ENCODE measurements around the gene TRAF2. TPM values are rescaled to one million over a fixed set of nuclear protein-coding genes. Genes with fewer than 3 reads are reported as not detected.

The TRAF2 gene
- total RNA-seq, 4 donors from 2014 or later = 2.9 to 7.7 (median 6.1) TPM

- TF ChIP-seq CTCF (IDR thresholded peaks at IDR 0.05; ENCODE audit: low read depth) = no peak
These were observed 29.7 kb upstream of the TRAF2 start for GRCh38 chr9:136856541-136857141.

DNA sequence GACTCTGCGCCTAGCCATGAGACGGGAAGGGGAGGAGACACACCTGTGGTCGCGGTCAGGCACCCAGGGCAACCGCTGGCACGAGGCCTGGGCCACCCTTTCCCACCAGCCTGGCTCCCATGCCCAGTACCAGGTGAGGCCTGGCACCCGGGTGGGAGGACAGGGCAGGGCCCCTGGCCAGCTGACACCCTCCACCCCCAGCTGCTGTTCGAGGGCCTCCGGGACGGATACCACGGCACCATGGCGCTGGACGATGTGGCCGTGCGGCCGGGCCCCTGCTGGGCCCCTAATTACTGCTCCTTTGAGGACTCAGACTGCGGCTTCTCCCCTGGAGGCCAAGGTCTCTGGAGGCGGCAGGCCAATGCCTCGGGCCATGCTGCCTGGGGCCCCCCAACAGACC, 29.1 kb upstream of the TRAF2 start:
- no peak for TF ChIP-seq CTCF (IDR thresholded peaks at IDR 0.05; ENCODE audit: low read depth)

- no peak for TF ChIP-seq CTCF (IDR thresholded peaks at IDR 0.05; ENCODE audit: low read depth)
These were observed 28.5 kb upstream of the TRAF2 start for GRCh38 chr9:136857581-136858412.

DNA sequence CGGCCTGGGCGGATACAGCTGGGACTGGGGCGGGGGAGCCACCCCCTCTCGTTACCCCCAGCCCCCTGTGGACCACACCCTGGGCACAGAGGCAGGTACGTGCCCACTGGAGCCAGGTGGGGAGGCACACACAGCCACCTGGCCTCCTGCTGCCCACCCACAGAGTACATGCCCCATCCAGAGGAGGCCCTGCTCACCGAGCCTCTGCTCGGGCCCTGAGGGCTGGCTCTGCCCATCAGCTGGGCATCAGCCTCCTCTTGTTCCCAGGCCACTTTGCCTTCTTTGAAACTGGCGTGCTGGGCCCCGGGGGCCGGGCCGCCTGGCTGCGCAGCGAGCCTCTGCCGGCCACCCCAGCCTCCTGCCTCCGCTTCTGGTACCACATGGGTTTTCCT, 27.9 kb upstream of the TRAF2 start:
- TF ChIP-seq CTCF (IDR thresholded peaks at IDR 0.05; ENCODE audit: low read depth) = no peak

DNA sequence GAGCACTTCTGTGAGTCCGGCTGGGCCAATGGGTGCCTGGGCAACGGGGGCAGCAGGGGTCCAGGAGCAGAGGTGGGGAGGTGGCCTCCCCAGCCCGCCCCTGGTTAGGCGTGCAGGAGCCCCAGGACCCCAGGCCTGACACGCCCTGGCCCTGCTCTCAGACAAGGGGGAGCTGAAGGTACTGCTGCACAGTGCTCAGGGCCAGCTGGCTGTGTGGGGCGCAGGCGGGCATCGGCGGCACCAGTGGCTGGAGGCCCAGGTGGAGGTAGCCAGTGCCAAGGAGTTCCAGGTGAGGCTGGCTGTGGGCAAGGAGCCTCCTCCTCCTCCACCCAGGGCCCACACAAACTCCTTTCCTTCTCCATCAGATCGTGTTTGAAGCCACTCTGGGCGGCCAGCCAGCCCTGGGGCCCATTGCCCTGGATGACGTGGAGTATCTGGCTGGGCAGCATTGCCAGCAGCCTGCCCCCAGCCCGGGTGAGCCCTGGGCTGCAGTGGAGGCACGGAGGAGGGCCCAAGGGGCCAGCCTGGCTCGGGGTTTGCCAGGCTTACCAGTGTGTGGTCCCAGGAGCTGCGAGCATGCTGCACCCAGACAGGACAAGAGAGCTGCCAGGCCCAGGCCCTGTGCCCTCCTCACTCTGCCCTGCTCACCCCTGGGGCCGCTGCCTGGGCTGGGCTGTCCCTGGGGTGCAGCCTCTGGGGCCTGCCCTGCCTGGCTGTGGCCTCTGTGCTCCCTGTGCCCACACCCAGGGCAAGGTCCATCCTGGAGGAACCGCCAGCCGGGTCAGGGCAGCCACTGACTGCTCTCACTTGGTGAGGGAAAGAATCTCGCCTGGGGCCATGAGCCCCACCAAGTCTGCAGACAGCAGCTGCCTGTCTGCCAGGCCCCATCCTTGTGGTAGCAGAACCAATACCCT, 27.2 kb upstream of the TRAF2 start:
- TF ChIP-seq CTCF (IDR thresholded peaks at IDR 0.05; ENCODE audit: low read depth) = no peak

GRCh38 chr9:136860529-136860928, 25.8 kb upstream of the TRAF2 start:
- no peak for TF ChIP-seq CTCF (IDR thresholded peaks at IDR 0.05; ENCODE audit: low read depth)
